Measurements from ENCODE around the gene ALX1. TPM values are rescaled to one million over a fixed set of nuclear protein-coding genes. Genes with fewer than 3 reads are reported as not detected.

The ALX1 gene
- total and polyA plus RNA-seq, 2 of the 4 experiments (the other 2 are of a cell fraction) = not detected

DNA sequence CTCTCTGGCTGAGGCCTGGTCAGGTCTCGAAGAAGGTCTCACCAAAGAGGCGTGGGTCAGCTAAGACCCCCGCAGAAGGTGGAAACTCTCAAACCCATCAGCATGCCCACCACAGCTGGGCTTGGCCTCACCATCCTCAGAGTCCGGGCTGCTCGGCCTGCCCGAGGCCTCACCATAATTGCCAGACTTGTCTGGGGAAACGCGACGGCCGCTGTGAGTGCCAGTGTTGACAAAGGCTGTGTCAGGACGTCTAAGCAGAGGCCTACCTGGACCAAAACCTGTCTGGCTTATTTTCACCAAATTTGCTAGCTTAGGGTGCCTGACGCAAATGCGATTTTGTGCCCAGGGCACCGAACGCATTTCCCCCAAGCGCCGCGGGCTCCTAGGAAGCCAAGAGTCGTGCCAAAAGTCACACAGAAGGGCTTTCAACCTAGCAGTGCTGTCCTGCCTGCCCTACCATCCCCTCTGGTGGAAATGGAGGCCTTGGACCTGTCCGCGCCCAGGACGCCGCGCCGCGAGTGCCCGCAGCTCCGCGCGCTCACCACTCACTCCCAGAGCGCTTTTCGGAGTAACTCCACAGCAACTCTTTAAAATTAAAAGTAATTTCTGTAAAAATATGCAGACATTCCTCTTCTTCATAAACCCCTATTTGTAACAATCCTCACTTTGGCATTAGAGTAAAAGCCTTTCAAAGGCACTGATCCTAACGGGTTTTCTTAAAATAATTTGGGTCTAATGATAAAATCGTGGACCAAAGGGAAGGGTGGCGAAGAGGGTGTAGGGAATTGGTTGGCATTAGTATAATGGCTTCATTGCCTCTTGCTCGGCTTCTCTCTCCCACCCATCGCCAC is 1.2 kb upstream of the ALX1 start:
- Histone ChIP-seq H2BK15ac (ENCODE audit: low read depth, low read length) (no peak overlapping the region), H3K23ac (ENCODE audit: low read depth, low read length) (no peak overlapping the region), H2AK5ac (ENCODE audit: low read depth, low read length) (no peak overlapping the region), H3K4ac (ENCODE audit: low read depth, low read length) (no peak overlapping the region), H2BK120ac (ENCODE audit: low read depth, low read length) (no peak overlapping the region), H3K4me3 (ENCODE audit: insufficient read depth, low read depth, low read length) (no peak overlapping the region), H2BK5ac (ENCODE audit: low read depth, low read length, poor library complexity, severe bottlenecking) (no peak overlapping the region), H3K9ac (ENCODE audit: low read depth, low read length) (no peak overlapping the region), H4K20me1 (ENCODE audit: insufficient read depth, low read length) (no peaks in the 10 kb centered on the region), H2AK9ac (replicated peaks; ENCODE audit: low read depth, low read length, poor library complexity) (no peak overlapping the region), H3K18ac (ENCODE audit: low read depth, low read length) (no peak overlapping the region), H4K5ac (ENCODE audit: low read depth, low read length) (no peak overlapping the region), H3K79me1 (ENCODE audit: low read depth in 1 of 2, low read length in 2 of 2) (no peaks in the 10 kb centered on the region), H3K14ac (replicated peaks; ENCODE audit: low read depth, low read length) (no peak overlapping the region), H3K9me3 (ENCODE audit: control insufficient read depth, insufficient read depth, low read length) (peaks cover 13% of the 10 kb centered on the region), H3K56ac (ENCODE audit: extremely low read depth, insufficient read depth, low read length) (no peak overlapping the region), H3K4me1 (ENCODE audit: control insufficient read depth, insufficient read depth, low read length) (no peaks in the 10 kb centered on the region), H2AFZ (replicated peaks; ENCODE audit: low read length, poor library complexity) (no peak overlapping the region), H3K9me1 (ENCODE audit: insufficient read depth, low read length) (no peaks in the 10 kb centered on the region), H2BK20ac (ENCODE audit: low read depth, low read length) (no peak overlapping the region), H4K8ac (ENCODE audit: low read depth in 2 of 2, low read length in 2 of 2) (no peak overlapping the region), H3K27ac (ENCODE audit: insufficient read depth, low read length) (no peak overlapping the region), H3K36me3 (ENCODE audit: control insufficient read depth, insufficient read depth, low read length) (no peaks in the 10 kb centered on the region), H3K4me2 (ENCODE audit: low read depth, low read length) (no peak overlapping the region), H4K91ac (ENCODE audit: insufficient read depth, low read depth, low read length) (no peak overlapping the region), H3K27me3 (ENCODE audit: control insufficient read depth, insufficient read depth, low read length) (peaks cover 51% of the 10 kb centered on the region)
- CTCF ChIA-PET = no interaction called here
- ATAC-seq (ENCODE audit: low read depth) (no peak), DNase-seq (no peak)
- WGBS, 2 experiments (ENCODE audit: extremely low coverage in 2 of 2, insufficient read length in 1 of 2) = 58% methylated on average over 6 of the region's 37 CpGs; no CpG with 5 or more reads in 1 of the 2 experiments
- POLR2A ChIA-PET (ENCODE audit: unreplicated experiment) = interaction anchor here (0.5 kb wide), 1 partner anchor 30 kb away, joined by 5 read pairs; no protein-coding TSS in a partner anchor
- dilution Hi-C loops (cut with HindIII; ENCODE audit: low sequenced_read_pairs, unreplicated experiment) = no loop called here
- TF ChIP-seq SMC3 (IDR thresholded peaks at IDR 0.05; ENCODE audit: low read depth, low read length) (no peak), RAD21 (IDR thresholded peaks at IDR 0.05; ENCODE audit: low read length) (no peak), NFE2L2 (IDR thresholded peaks at IDR 0.05; ENCODE audit: low read depth, low read length) (no peak), CEBPB (IDR thresholded peaks at IDR 0.05; ENCODE audit: low read depth, low read length) (no peak), RFX5 (IDR thresholded peaks at IDR 0.05; ENCODE audit: low read depth, low read length) (no peak), MAFK (IDR thresholded peaks at IDR 0.05; ENCODE audit: low read depth, low read length) (no peak), POLR2A (IDR thresholded peaks at IDR 0.05; ENCODE audit: low read depth, low read length) (no peak), MXI1 (IDR thresholded peaks at IDR 0.05; ENCODE audit: borderline replicate concordance, low read depth, low read length) (no peak), RCOR1 (IDR thresholded peaks at IDR 0.05; ENCODE audit: insufficient replicate concordance, low read length) (no peak)
- TF ChIP-seq, protein P1, sequence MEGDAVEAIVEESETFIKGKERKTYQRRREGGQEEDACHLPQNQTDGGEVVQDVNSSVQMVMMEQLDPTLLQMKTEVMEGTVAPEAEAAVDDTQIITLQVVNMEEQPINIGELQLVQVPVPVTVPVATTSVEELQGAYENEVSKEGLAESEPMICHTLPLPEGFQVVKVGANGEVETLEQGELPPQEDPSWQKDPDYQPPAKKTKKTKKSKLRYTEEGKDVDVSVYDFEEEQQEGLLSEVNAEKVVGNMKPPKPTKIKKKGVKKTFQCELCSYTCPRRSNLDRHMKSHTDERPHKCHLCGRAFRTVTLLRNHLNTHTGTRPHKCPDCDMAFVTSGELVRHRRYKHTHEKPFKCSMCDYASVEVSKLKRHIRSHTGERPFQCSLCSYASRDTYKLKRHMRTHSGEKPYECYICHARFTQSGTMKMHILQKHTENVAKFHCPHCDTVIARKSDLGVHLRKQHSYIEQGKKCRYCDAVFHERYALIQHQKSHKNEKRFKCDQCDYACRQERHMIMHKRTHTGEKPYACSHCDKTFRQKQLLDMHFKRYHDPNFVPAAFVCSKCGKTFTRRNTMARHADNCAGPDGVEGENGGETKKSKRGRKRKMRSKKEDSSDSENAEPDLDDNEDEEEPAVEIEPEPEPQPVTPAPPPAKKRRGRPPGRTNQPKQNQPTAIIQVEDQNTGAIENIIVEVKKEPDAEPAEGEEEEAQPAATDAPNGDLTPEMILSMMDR (conservative IDR thresholded peaks at IDR 0.05; ENCODE audit: low read depth, low read length) = no peak
- intact Hi-C loops (cut with micrococcal nuclease) = no loop called here
- no TSS peak for BruUV-seq (replicated peaks)
- in situ Hi-C loops (cut with MboI; ENCODE audit: low sequenced_read_pairs) = no loop called here
